Mesenchymal stem cell (in vitro differentiated cells and primary cell): ENCODE data around the gene SKAP1.

ENCODE experiments used
- DNase-seq: peaks from one replicate; pipeline ENCODE4 v3.0.0-alpha.2; 2013
- H2AFZ ChIP-seq: one replicate; pipeline ENCODE4 v1.6.1; 2013; ENCODE audit warnings: low read depth, mild to moderate bottlenecking, control low read depth, inconsistent platforms, low read length, moderate library complexity
- H2AK5ac ChIP-seq: 2 replicates; pipeline ENCODE4 v1.6.1; 2013; ENCODE audit warnings: low read length, moderate library complexity, mild to moderate bottlenecking, inconsistent platforms; ENCODE audit not compliant: severe bottlenecking
- H2BK120ac ChIP-seq: one replicate; pipeline ENCODE4 v1.6.1; 2013; ENCODE audit warnings: low read depth, mild to moderate bottlenecking, inconsistent platforms, low read length, moderate library complexity
- H2BK12ac ChIP-seq, 2 experiments: one replicate each; pipeline ENCODE4 v1.6.1; 2013; ENCODE audit warnings: inconsistent platforms in 2 of 2, low read length in 2 of 2, mild to moderate bottlenecking in 2 of 2, moderate library complexity in 2 of 2, control low read depth in 1 of 2
- H2BK15ac ChIP-seq: one replicate; pipeline ENCODE4 v1.6.1; 2013; ENCODE audit warnings: mild to moderate bottlenecking, low read depth, inconsistent platforms; ENCODE audit not compliant: poor library complexity, severe bottlenecking
- H2BK5ac ChIP-seq: 2 replicates; pipeline ENCODE4 v1.6.1; 2013; ENCODE audit warnings: low read depth, mild to moderate bottlenecking, low read length, control low read depth, inconsistent platforms; ENCODE audit not compliant: poor library complexity, severe bottlenecking
- H3K14ac ChIP-seq, 2 experiments: one replicate each; pipeline ENCODE4 v1.6.1; 2013; ENCODE audit warnings: inconsistent platforms in 2 of 2, low read length in 2 of 2, control low read depth in 1 of 2, mild to moderate bottlenecking in 1 of 2, moderate library complexity in 1 of 2
- H3K18ac ChIP-seq, 2 experiments: one replicate each; pipeline ENCODE4 v1.6.1; 2013; ENCODE audit warnings: inconsistent platforms in 2 of 2, low read length in 2 of 2, control low read depth in 1 of 2, low read depth in 1 of 2, mild to moderate bottlenecking in 1 of 2
- H3K23ac ChIP-seq, 2 experiments: one replicate each; pipeline ENCODE4 v1.6.1; 2013; ENCODE audit warnings: inconsistent platforms in 2 of 2, low read length in 2 of 2, mild to moderate bottlenecking in 2 of 2, moderate library complexity in 2 of 2, control low read depth in 1 of 2
- H3K27ac ChIP-seq: 2 replicates; pipeline ENCODE4 v1.5.1; 2013; ENCODE audit warnings: mild to moderate bottlenecking, moderate library complexity, low read length, control low read depth, inconsistent platforms; ENCODE audit not compliant: poor library complexity, severe bottlenecking
- H3K27me3 ChIP-seq, 2 experiments: 2 replicates each; pipeline versions ENCODE4 v1.6.1 to v1.7.0; 2013; ENCODE audit warnings: low read length in 2 of 2, mild to moderate bottlenecking in 2 of 2, moderate library complexity in 2 of 2, control low read depth in 1 of 2, inconsistent platforms in 1 of 2; ENCODE audit not compliant: control insufficient read depth in 1 of 2, insufficient read depth in 1 of 2
- H3K36me3 ChIP-seq, 2 experiments: 2 replicates each; pipeline versions ENCODE4 v1.6.1 to v1.7.0; 2013; ENCODE audit warnings: low read length in 2 of 2, control low read depth in 1 of 2, inconsistent platforms in 1 of 2, low read depth in 1 of 2, mild to moderate bottlenecking in 1 of 2; ENCODE audit not compliant: insufficient read depth in 2 of 2, control insufficient read depth in 1 of 2
- H3K4ac ChIP-seq, 2 experiments: one replicate each; pipeline ENCODE4 v1.6.1; 2013; ENCODE audit warnings: inconsistent platforms in 2 of 2, low read length in 2 of 2, mild to moderate bottlenecking in 2 of 2, moderate library complexity in 2 of 2, control low read depth in 1 of 2, low read depth in 1 of 2
- H3K4me1 ChIP-seq: 2 replicates; pipeline ENCODE4 v1.6.1; 2013; ENCODE audit warnings: low read depth, low read length, control low read depth; ENCODE audit not compliant: control insufficient read depth, insufficient read depth
- H3K4me2 ChIP-seq: 2 replicates; pipeline ENCODE4 v1.6.1; 2013; ENCODE audit warnings: low read length, mild to moderate bottlenecking, inconsistent platforms; ENCODE audit not compliant: poor library complexity, severe bottlenecking
- H3K4me3 ChIP-seq, 2 experiments: 2 replicates each; pipeline versions ENCODE4 v1.5.1 to v1.7.0; 2013; ENCODE audit warnings: low read length in 2 of 2, mild to moderate bottlenecking in 2 of 2, control low read depth in 1 of 2, low read depth in 1 of 2; ENCODE audit not compliant: insufficient read depth in 1 of 2
- H3K79me1 ChIP-seq: replicated peaks from 2 replicates; pipeline ENCODE4 v1.6.1; 2013; ENCODE audit warnings: mild to moderate bottlenecking, control low read depth, low read length, inconsistent platforms; ENCODE audit not compliant: poor library complexity, severe bottlenecking
- H3K9ac ChIP-seq: 2 replicates; pipeline ENCODE4 v1.7.0; 2013; ENCODE audit warnings: mild to moderate bottlenecking, low read length, moderate library complexity
- H3K9me3 ChIP-seq: 2 replicates; pipeline ENCODE4 v1.7.0; 2013; ENCODE audit warnings: mild to moderate bottlenecking, low read length; ENCODE audit not compliant: control insufficient read depth
- H4K8ac ChIP-seq: one replicate; pipeline ENCODE4 v1.6.1; 2013; ENCODE audit warnings: inconsistent platforms, mild to moderate bottlenecking, low read length, moderate library complexity
- H4K91ac ChIP-seq: one replicate; pipeline ENCODE4 v1.6.1; 2013; ENCODE audit warnings: mild to moderate bottlenecking, low read length, inconsistent platforms
- WGBS: methylation state at CpG from one replicate; pipeline ENCODE4 v1.1.7; 2013; ENCODE audit warnings: mixed read lengths; 5-methylcytosine and 5-hydroxymethylcytosine counted together

SKAP1 gene

DNA sequence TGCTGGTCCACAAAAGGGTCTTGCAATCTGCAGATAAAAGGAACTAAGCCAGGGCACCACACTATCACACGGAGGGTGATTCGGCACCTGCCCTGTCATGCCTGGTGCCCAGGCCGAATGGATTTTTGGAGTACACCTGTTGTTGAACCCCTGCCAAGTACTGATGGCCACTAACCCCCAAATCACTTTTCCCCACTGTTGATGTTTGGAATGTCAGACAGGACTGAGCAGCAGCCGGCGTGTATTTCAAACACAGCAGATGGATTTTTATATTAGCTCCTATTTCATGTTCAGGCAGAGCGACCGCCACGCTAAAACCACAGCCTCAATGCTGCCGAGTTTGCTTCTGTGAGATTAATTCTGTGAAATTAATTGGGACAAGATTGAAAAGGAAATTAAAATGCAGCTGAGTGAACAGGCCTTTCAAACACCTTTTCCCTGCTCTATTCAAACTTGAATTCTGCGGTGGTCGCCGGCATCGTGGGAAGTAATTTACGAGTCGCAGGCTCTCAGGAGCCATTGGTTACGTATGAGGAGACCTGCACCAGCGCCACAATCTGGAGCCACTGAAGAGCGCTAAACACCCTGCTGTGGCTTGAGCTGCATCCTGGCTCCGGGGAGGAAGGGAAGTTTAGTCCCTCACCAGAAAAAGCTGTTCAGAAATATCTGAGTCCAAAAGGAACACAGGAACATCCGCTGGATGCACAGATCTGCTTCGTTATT, 274.0 kb downstream of the SKAP1 start:
- Histone ChIP-seq H2AFZ (no peak overlapping the region), H3K27me3 (peaks cover 26 to 51% of the 10 kb centered on the region in 2 experiments), H3K27ac (no peak overlapping the region), H2BK15ac (no peak overlapping the region), H3K4me2 (no peak overlapping the region), H3K9me3 (no peaks in the 10 kb centered on the region), H2BK120ac (no peak overlapping the region), H3K4me1 (no peaks in the 10 kb centered on the region), H3K36me3 (no peaks in the 10 kb centered on the region), H3K79me1 (no peaks in the 10 kb centered on the region), H2BK5ac (no peak overlapping the region), H3K4me3 (no peak overlapping the region), H3K9ac (no peak overlapping the region), H3K14ac (no peak overlapping the region), H3K23ac (no peak overlapping the region), H2AK5ac (no peak overlapping the region), H4K8ac (no peak overlapping the region), H2BK12ac (no peak overlapping the region), H4K91ac (no peak overlapping the region), H3K4ac (no peak overlapping the region), H3K18ac (no peak overlapping the region)
- WGBS = 66% methylated on average over 21 of the region's 21 CpGs
- no peak for DNase-seq

DNA sequence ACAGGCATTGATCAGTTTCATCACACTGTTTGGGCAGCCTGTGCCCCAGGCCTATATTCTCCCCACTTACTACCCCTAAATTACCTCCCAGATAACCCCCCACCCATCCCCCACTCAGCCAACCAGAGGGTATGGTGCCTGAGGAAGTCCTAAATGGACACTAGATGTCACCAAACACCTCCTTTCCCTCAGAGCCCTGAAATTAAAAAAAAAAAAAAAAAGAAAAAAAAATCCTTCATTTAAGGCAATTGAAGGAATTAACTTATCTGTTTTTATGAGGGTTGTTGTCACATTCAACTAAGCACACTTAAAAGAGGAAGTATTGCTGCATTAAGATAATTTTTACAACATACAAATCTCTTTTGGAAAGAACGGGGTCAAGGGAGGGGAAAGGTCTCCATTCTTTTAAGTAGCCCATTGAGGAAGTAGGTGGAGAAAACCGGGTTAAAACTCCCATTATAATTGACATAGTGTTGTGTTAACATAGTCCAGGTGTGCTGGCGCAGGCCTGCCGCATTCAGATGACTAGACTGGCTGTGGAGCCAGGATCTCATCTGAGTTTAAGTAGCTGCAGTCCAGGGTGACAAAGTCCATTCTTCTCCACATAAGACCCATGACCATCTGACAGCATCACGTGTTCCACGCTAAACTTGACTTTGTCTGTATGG, 276.2 kb downstream of the SKAP1 start:
- Histone ChIP-seq H2BK15ac (no peak overlapping the region), H3K9me3 (no peaks in the 10 kb centered on the region), H2AK5ac (peak overlapping the region; percentile 16), H3K4me2 (no peak overlapping the region), H2BK5ac (no peak overlapping the region), H4K8ac (peak overlapping the region; percentile 6), H3K9ac (no peak overlapping the region), H3K4me1 (no peaks in the 10 kb centered on the region), H3K4me3 (no peak overlapping the region), H3K14ac (no peak overlapping the region), H3K18ac (no peak overlapping the region), H2AFZ (no peak overlapping the region), H4K91ac (no peak overlapping the region), H3K79me1 (no peaks in the 10 kb centered on the region), H3K23ac (no peak overlapping the region), H2BK12ac (no peak overlapping the region), H3K27me3 (peaks cover 48 to 74% of the 10 kb centered on the region in 2 experiments), H3K27ac (no peak overlapping the region), H2BK120ac (no peak overlapping the region), H3K36me3 (no peaks in the 10 kb centered on the region), H3K4ac (no peak overlapping the region)
- DNase-seq = peak; percentile 70
- 44% methylated on average over 6 of the region's 6 CpGs for WGBS

DNA sequence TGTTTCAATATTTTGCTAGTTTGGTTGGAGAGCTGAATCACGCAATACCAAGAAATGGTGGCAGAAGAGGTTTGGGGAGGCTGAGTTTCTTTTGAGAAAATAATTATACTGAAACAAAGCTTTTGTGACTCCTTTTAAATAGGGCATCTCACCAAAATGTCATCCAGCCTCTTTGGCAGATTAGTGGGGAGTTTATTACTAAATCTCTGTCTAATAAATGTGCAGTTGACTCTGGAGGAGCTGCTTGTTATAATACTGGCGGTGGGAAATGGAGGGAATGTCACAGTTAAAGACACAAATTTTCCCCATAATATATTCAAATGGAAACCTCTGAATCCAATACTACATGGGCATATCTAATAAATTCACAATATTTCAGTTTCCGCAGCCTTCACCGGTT, 277.7 kb downstream of the SKAP1 start:
- WGBS = 0% methylated on average over 1 of the region's 4 CpGs

DNA sequence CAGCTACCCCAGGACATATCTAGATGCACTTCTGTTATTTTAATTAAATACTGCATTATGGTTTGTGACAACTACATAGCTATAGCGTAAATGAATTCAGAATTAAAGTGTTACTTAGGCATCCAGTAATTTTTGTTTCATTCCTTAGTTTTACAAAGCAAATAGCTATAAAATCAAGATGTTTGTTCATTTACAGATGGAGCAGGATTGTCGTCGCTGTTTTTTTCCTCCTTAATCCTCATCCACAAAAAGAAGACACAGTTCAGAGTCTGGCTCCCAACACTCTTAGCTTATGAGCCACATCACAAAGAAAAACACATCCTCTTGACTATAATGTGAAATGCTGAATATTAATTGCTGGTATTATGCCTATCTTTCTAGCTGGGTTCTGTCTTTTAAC, 278.8 kb downstream of the SKAP1 start:
- no peak overlapping the region for H2BK15ac ChIP-seq
- H3K27ac ChIP-seq = no peak overlapping the region
- no peaks in the 10 kb centered on the region for H3K36me3 ChIP-seq
- no peaks in the 10 kb centered on the region for H3K79me1 ChIP-seq
- H2BK12ac ChIP-seq = no peak overlapping the region
- H3K4me1 ChIP-seq = no peaks in the 10 kb centered on the region
- H3K14ac ChIP-seq = no peak overlapping the region
- H2BK5ac ChIP-seq = no peak overlapping the region
- H3K23ac ChIP-seq = no peak overlapping the region
- no peak overlapping the region for H2AFZ ChIP-seq
- no peak overlapping the region for H3K4ac ChIP-seq
- H4K8ac ChIP-seq = no peak overlapping the region
- no peak for DNase-seq
- no peak overlapping the region for H3K18ac ChIP-seq
- peaks cover 65 to 94% of the 10 kb centered on the region in 2 experiments for H3K27me3 ChIP-seq
- H3K4me2 ChIP-seq = no peak overlapping the region
- WGBS = 78% methylated on average over 2 of the region's 3 CpGs
- no peak overlapping the region for H3K4me3 ChIP-seq
- no peak overlapping the region for H2BK120ac ChIP-seq
- H3K9ac ChIP-seq = no peak overlapping the region
- no peaks in the 10 kb centered on the region for H3K9me3 ChIP-seq
- no peak overlapping the region for H2AK5ac ChIP-seq
- H4K91ac ChIP-seq = no peak overlapping the region

More for the DNA sequence above, 277.7 kb downstream of the SKAP1 start:
- no peak overlapping the region for H4K91ac ChIP-seq
- H3K79me1 ChIP-seq = no peaks in the 10 kb centered on the region
- H3K9ac ChIP-seq = no peak overlapping the region
- H3K36me3 ChIP-seq = no peaks in the 10 kb centered on the region
- H2BK5ac ChIP-seq = no peak overlapping the region
- no peak overlapping the region for H4K8ac ChIP-seq
- H3K4me3 ChIP-seq = no peak overlapping the region
- no peak overlapping the region for H2AFZ ChIP-seq
- H3K4me2 ChIP-seq = no peak overlapping the region
- H2BK15ac ChIP-seq = no peak overlapping the region
- no peak overlapping the region for H2BK12ac ChIP-seq
- H2AK5ac ChIP-seq = no peak overlapping the region
- H3K4ac ChIP-seq = no peak overlapping the region
- no peak overlapping the region for H3K27ac ChIP-seq
- H3K14ac ChIP-seq = no peak overlapping the region
- no peak overlapping the region for H3K18ac ChIP-seq
- no peak overlapping the region for H2BK120ac ChIP-seq
- no peak overlapping the region for H3K23ac ChIP-seq
- H3K9me3 ChIP-seq = no peaks in the 10 kb centered on the region
- H3K4me1 ChIP-seq = no peaks in the 10 kb centered on the region
- DNase-seq = no peak
- peaks cover 63 to 89% of the 10 kb centered on the region in 2 experiments for H3K27me3 ChIP-seq
